Vagina (tissue), 2 donors: Measurements from ENCODE around the gene TMEM18. TPM values are rescaled to one million over a fixed set of nuclear protein-coding genes. Genes with fewer than 3 reads are reported as not detected.

Experiments
- DNase-seq, 2 donors: peaks; one replicate each; pipeline ENCODE4 v3.0.0-alpha.2; 2017; ENCODE audit errors: extremely low spot score in 2 of 2
- H3K27ac ChIP-seq: fragments of 200-600 bp; sonication (generic); one replicate; pipeline ENCODE4 v1.5.1; 2019
- H3K27me3 ChIP-seq: fragments of 200-600 bp; sonication (generic); one replicate; pipeline ENCODE4 v1.5.1; 2019
- H3K36me3 ChIP-seq, 2 donors: fragments of 200-600 bp; sonication (generic); one replicate each; pipeline ENCODE4 v1.5.1; 2017 to 2019
- H3K4me1 ChIP-seq: fragments of 200-600 bp; sonication (generic); one replicate; pipeline ENCODE4 v1.5.1; 2019
- H3K4me3 ChIP-seq, 2 donors: fragments of 200-600 bp; sonication (generic); 1 replicate in 1 of 2; 2 replicates in 1 of 2; pipeline ENCODE4 v1.5.1; 2016 to 2019
- H3K9me3 ChIP-seq: fragments of 200-600 bp; sonication (generic); one replicate; pipeline ENCODE4 v1.5.1; 2019
- POLR2A ChIP-seq, 2 donors: fragments of 450-650 bp; IDR thresholded peaks; one replicate each; pipeline ENCODE4 v1.6.1; 2017; ENCODE audit warnings: antibody characterized with exemption in 2 of 2, mild to moderate bottlenecking in 2 of 2, moderate library complexity in 2 of 2
- POLR2AphosphoS5 ChIP-seq, 2 donors: sonication (generic); formaldehyde crosslinking; IDR thresholded peaks; one replicate each; pipeline ENCODE4 v1.9.0; 2017; ENCODE audit warnings: antibody characterized with exemption in 2 of 2, mild to moderate bottlenecking in 2 of 2, low read depth in 1 of 2; ENCODE audit not compliant: insufficient read depth in 1 of 2
- intact Hi-C: fragments of 100-400 bp; cut with DNase I; formaldehyde crosslinking; loops from one replicate; pipeline ENCODE4 v1.15.1; 2023
- total RNA-seq: library from RNA; depleted of rRNA; stranded (reverse); fragments of >200 nt; gene quantifications from one replicate; pipeline ENCODE4 v1.2.3, GENCODE V29; 2016
- TF ChIP-seq, protein P1 (sequence below), 3 experiments: fragments of 450-650 bp in 2 of 3; fragments of 200-600 bp in 1 of 3; sonication (generic) in 1 of 3; IDR thresholded peaks; one replicate each; pipeline ENCODE4 v1.5.1; 2017 to 2019; ENCODE audit warnings: antibody characterized with exemption in 3 of 3, mild to moderate bottlenecking in 2 of 3, moderate library complexity in 2 of 3

TMEM18 gene
- total RNA-seq, 1 donor from 2014 or later, result 21.1 TPM

DNA sequence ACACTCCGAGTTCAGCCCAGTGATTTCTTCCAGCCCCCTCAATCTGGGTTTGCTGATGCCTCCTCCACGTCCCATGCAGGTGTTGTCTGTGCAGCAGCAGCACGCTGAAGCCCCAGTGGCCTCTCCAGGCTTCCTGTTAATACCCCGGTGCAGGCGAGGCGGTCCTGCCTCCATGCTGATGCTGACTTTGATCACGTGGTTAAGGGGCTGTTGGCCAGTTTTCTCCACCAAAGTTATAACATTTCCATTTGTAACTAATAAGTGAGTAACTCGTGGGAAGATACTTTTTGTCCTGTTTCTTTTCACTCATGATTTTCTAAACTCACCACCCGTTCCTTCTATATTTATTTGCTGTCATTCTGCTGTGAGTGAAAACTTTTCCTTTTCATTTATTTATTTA is 42.5 kb upstream of the TMEM18 start:
- TF ChIP-seq POLR2AphosphoS5 (IDR thresholded peaks at IDR 0.05; ENCODE audit: insufficient read depth in 1 of 2, low read depth in 1 of 2) (no peak), POLR2A (IDR thresholded peaks at IDR 0.05) (no peak)
- TF ChIP-seq, protein P1, sequence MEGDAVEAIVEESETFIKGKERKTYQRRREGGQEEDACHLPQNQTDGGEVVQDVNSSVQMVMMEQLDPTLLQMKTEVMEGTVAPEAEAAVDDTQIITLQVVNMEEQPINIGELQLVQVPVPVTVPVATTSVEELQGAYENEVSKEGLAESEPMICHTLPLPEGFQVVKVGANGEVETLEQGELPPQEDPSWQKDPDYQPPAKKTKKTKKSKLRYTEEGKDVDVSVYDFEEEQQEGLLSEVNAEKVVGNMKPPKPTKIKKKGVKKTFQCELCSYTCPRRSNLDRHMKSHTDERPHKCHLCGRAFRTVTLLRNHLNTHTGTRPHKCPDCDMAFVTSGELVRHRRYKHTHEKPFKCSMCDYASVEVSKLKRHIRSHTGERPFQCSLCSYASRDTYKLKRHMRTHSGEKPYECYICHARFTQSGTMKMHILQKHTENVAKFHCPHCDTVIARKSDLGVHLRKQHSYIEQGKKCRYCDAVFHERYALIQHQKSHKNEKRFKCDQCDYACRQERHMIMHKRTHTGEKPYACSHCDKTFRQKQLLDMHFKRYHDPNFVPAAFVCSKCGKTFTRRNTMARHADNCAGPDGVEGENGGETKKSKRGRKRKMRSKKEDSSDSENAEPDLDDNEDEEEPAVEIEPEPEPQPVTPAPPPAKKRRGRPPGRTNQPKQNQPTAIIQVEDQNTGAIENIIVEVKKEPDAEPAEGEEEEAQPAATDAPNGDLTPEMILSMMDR (IDR thresholded peaks at IDR 0.05), result no peak
- Histone ChIP-seq H3K9me3 (no peaks in the 10 kb centered on the region), H3K4me1 (no peaks in the 10 kb centered on the region), H3K27ac (no peak overlapping the region), H3K4me3 (no peak overlapping the region), H3K27me3 (no peaks in the 10 kb centered on the region), H3K36me3 (no peaks in the 10 kb centered on the region)
- intact Hi-C loops, result no loop called here
- DNase-seq, result no peak

GRCh38 chr2:719191-719590 is 42.0 kb upstream of the TMEM18 start:
- no peak for DNase-seq
- H3K4me3 ChIP-seq, result no peak overlapping the region
- TF ChIP-seq POLR2AphosphoS5 (IDR thresholded peaks at IDR 0.05; ENCODE audit: insufficient read depth in 1 of 2, low read depth in 1 of 2) (no peak), POLR2A (IDR thresholded peaks at IDR 0.05) (no peak)
- TF ChIP-seq, protein P1 (IDR thresholded peaks at IDR 0.05), result no peak
- no peak overlapping the region for H3K27ac ChIP-seq
- H3K9me3 ChIP-seq, result no peaks in the 10 kb centered on the region
- no peaks in the 10 kb centered on the region for H3K27me3 ChIP-seq
- no peaks in the 10 kb centered on the region for H3K4me1 ChIP-seq
- intact Hi-C loops, result no loop called here
- H3K36me3 ChIP-seq, result no peaks in the 10 kb centered on the region

GRCh38 chr2:717661-718060 is 40.5 kb upstream of the TMEM18 start:
- intact Hi-C loops, result no loop called here
- Histone ChIP-seq H3K36me3 (no peaks in the 10 kb centered on the region), H3K4me1 (no peaks in the 10 kb centered on the region), H3K4me3 (no peak overlapping the region), H3K9me3 (no peaks in the 10 kb centered on the region), H3K27me3 (no peaks in the 10 kb centered on the region), H3K27ac (no peak overlapping the region)
- DNase-seq, result no peak
- TF ChIP-seq, protein P1 (IDR thresholded peaks at IDR 0.05), result no peak
- TF ChIP-seq POLR2A (IDR thresholded peaks at IDR 0.05) (no peak), POLR2AphosphoS5 (IDR thresholded peaks at IDR 0.05; ENCODE audit: insufficient read depth in 1 of 2, low read depth in 1 of 2) (no peak)

DNA sequence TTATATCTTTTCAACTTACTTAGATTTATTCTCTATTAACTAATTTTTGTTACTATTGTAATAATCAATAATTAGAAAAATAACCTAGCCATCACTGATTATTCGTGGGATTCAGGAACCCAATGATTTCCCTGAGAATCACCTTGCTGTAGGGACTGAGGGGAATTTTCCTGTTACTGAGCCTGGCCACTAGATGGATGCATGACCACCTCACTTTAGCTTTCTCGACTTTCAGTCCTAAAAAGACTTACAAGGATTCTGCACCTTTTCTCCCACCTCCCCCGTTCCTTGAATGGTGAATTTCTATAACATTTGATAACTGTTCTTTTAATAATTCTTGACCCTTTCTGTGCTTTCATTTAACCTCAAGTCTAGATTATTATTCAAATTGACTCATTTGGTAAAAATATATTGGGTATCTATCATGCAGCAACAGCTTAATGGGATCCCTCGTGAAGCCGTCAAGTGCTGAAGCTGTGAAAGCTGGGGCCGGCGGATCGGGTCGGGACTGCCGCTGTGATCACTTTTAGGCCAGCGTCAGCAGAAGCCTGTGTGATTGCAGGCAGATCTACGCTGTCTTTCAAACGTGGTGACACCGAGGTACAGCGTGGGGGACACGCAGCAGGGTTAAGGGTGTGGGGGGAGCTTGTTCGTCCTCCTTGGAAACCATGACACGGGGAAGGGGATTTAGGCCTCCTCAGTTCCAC is 38.8 kb upstream of the TMEM18 start:
- no peaks in the 10 kb centered on the region for H3K27me3 ChIP-seq
- no peaks in the 10 kb centered on the region for H3K4me1 ChIP-seq
- no peaks in the 10 kb centered on the region for H3K36me3 ChIP-seq
- H3K4me3 ChIP-seq, result no peak overlapping the region
- TF ChIP-seq POLR2A (IDR thresholded peaks at IDR 0.05) (no peak), POLR2AphosphoS5 (IDR thresholded peaks at IDR 0.05; ENCODE audit: insufficient read depth in 1 of 2, low read depth in 1 of 2) (no peak)
- TF ChIP-seq, protein P1 (IDR thresholded peaks at IDR 0.05), result no peak
- H3K9me3 ChIP-seq, result no peaks in the 10 kb centered on the region
- no peak for DNase-seq
- H3K27ac ChIP-seq, result no peak overlapping the region
- intact Hi-C loops, result no loop called here

DNA sequence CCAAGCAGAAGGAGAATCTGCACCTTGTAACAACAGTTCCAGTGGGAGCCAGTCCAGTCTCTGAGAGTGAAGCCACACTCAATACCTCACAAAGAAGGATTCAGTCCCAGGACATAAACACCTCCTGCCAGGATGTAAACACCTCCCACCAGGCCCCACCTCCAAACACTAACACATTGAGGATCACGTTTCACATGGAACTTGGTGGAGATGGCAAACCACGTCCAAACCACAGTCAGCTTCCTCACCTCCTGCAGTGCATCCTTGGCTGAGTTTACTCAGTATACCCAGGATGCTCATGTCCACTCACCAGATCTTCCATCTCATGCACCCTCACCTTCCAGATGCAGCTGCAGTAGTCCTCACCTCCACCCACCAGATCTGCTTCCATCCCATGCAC is 37.8 kb upstream of the TMEM18 start:
- Histone ChIP-seq H3K27me3 (no peaks in the 10 kb centered on the region), H3K9me3 (no peaks in the 10 kb centered on the region), H3K27ac (no peak overlapping the region), H3K36me3 (no peaks in the 10 kb centered on the region), H3K4me1 (no peaks in the 10 kb centered on the region), H3K4me3 (no peak overlapping the region)
- no peak for TF ChIP-seq POLR2AphosphoS5 (IDR thresholded peaks at IDR 0.05; ENCODE audit: insufficient read depth in 1 of 2, low read depth in 1 of 2)
- TF ChIP-seq, protein P1 (IDR thresholded peaks at IDR 0.05), result no peak
- TF ChIP-seq POLR2A (IDR thresholded peaks at IDR 0.05), result no peak
- intact Hi-C loops, result no loop called here
- DNase-seq, result no peak
